Panc1 (cell line): ENCODE data around the gene PDK2. TPM values are rescaled to one million over a fixed set of nuclear protein-coding genes. Genes with fewer than 3 reads are reported as not detected.

Experiments
- ATAC-seq: fragments of 200-7000 bp; cut with Tn5 transposase; 2 replicates; pipeline ENCODE4 v1.9.1; 2020; ENCODE audit warnings: mild to moderate bottlenecking, moderate library complexity
- BruUV-seq: library from RNA; stranded (reverse); fragments of 400-500 nt; replicated peaks from 2 replicates; lab custom pipeline; 2021; lab: Mats Ljungman, UMichigan
- CTCF ChIA-PET: fragments of 300-600 bp; sonication (Branson Sonifier 250); formaldehyde crosslinking; loops from one replicate; lab custom pipeline; 2022; ENCODE audit warnings: antibody characterized with exemption; lab: Charles Lee
- POLR2A ChIA-PET: fragments of 300-600 bp; sonication (Branson Sonifier 250); formaldehyde crosslinking; loops from one replicate; lab custom pipeline; 2022; ENCODE audit warnings: antibody characterized with exemption; lab: Charles Lee
- DNase-seq: peaks from one replicate; pipeline ENCODE4 v3.0.0-alpha.2; 2010; ENCODE audit warnings: low read depth, low spot score
- H3K27ac ChIP-seq: 2 replicates; pipeline ENCODE4 v1.5.1; 2011; ENCODE audit warnings: mild to moderate bottlenecking, low read length, inconsistent platforms
- H3K27me3 ChIP-seq: fragments of 200-500 bp; sonication (Bioruptor generic); 2 replicates; pipeline ENCODE4 v1.6.0; 2014; ENCODE audit warnings: low read length, inconsistent platforms; ENCODE audit not compliant: control insufficient read depth, insufficient read depth
- H3K36me3 ChIP-seq: fragments of 200-500 bp; sonication (Bioruptor generic); 2 replicates; pipeline ENCODE4 v1.5.1; 2014; ENCODE audit warnings: inconsistent platforms, mild to moderate bottlenecking, low read length, moderate library complexity; ENCODE audit not compliant: control insufficient read depth, insufficient read depth
- H3K4me1 ChIP-seq: 2 replicates; pipeline ENCODE4 v1.5.1; 2011; ENCODE audit warnings: inconsistent platforms, mild to moderate bottlenecking, low read length, moderate library complexity; ENCODE audit not compliant: control insufficient read depth, insufficient read depth
- H3K4me3 ChIP-seq, 2 experiments: 2 replicates each; pipeline ENCODE4 v1.5.1; 2011 to 2012; ENCODE audit warnings: low read depth in 2 of 2, low read length in 2 of 2, mild to moderate bottlenecking in 2 of 2, inconsistent platforms in 1 of 2, moderate library complexity in 1 of 2
- H3K9me3 ChIP-seq: fragments of 200-500 bp; sonication (Bioruptor generic); 2 replicates; pipeline ENCODE4 v1.5.1; 2014; ENCODE audit warnings: low read depth, mild to moderate bottlenecking, inconsistent platforms, low read length, moderate library complexity; ENCODE audit not compliant: control insufficient read depth, insufficient read depth
- POLR2AphosphoS5 ChIP-seq: IDR thresholded peaks from 2 replicates; pipeline ENCODE4 v1.6.1; 2012; ENCODE audit warnings: mild to moderate bottlenecking, low read depth, low read length, moderate library complexity
- SIN3A ChIP-seq: IDR thresholded peaks from 2 replicates; pipeline ENCODE4 v1.6.1; 2012; ENCODE audit warnings: low read depth, mild to moderate bottlenecking, low read length, moderate library complexity, borderline replicate concordance; ENCODE audit not compliant: insufficient read depth
- TCF7L2 ChIP-seq: IDR thresholded peaks from 2 replicates; pipeline ENCODE4 v1.6.1; 2011; ENCODE audit warnings: mild to moderate bottlenecking, low read depth, low read length, inconsistent platforms
- in situ Hi-C: cut with HindIII; loops from 2 replicates; pipeline ENCODE4 v1.10.0; 2016; ENCODE audit warnings: low sequenced_read_pairs, low pct_unique_long_range_greater_than_20kb
- intact Hi-C: fragments of 100-400 bp; cut with micrococcal nuclease; formaldehyde crosslinking; loops from one replicate; pipeline ENCODE4 v1.10.0; 2022; ENCODE audit not compliant: unreplicated experiment
- total RNA-seq: library from RNA; stranded (reverse); gene quantifications from one replicate; pipeline ENCODE4 v1.2.1, GENCODE V29; 2021; ENCODE audit not compliant: unreplicated experiment
- TF ChIP-seq, protein P1 (sequence below), 2 experiments: IDR thresholded peaks; 2 replicates each; pipeline ENCODE4 v1.6.1; 2011 to 2012; ENCODE audit warnings: low read depth in 2 of 2, control low read depth in 1 of 2, low read length in 1 of 2, mild to moderate bottlenecking in 1 of 2, moderate library complexity in 1 of 2; ENCODE audit not compliant: insufficient read depth in 1 of 2
- TF ChIP-seq, protein P2 (sequence below): fragments of 450-650 bp; IDR thresholded peaks from 2 replicates; pipeline ENCODE4 v1.5.1; 2017; ENCODE audit warnings: mild to moderate bottlenecking

The PDK2 gene
- total RNA-seq, 1 experiment from 2014 or later: 46.0 TPM

DNA sequence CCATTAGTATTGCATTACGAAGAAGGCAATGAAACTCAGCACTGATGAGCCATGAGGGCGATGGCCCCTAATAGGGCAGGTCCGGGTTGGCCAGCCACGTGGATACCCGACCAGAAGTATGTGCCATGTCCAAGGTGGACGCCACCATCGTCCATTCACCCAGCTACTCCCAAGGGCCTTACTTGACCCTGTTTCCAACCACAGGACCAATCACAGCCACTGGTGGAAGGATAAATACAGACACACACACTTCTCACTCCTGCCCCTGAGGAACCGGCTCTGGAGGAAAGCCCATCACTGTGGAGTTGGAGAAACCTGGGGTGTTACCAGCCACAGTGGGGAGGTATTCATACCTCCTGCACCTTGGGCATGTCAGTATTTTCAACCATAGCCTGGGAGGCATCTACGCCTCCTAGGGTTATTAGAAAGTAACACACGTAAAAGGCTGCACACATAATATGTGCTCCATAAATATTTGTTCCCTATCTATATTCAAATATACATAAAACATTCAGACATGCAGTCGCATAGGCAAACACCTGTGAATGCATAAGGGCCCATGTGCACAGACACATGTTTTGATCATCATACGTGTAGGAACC, 44.6 kb upstream of the PDK2 start:
- in situ Hi-C loops (no loop called here), intact Hi-C loops (no loop called here)
- Histone ChIP-seq H3K9me3 (no peaks in the 10 kb centered on the region), H3K4me3 (no peak overlapping the region), H3K36me3 (no peaks in the 10 kb centered on the region), H3K4me1 (peaks cover 82% of the 10 kb centered on the region), H3K27me3 (no peaks in the 10 kb centered on the region), H3K27ac (peak overlapping the region; percentile 99)
- TF ChIP-seq POLR2AphosphoS5: no peak
- TF ChIP-seq TCF7L2: no peak
- TF ChIP-seq, protein P1, sequence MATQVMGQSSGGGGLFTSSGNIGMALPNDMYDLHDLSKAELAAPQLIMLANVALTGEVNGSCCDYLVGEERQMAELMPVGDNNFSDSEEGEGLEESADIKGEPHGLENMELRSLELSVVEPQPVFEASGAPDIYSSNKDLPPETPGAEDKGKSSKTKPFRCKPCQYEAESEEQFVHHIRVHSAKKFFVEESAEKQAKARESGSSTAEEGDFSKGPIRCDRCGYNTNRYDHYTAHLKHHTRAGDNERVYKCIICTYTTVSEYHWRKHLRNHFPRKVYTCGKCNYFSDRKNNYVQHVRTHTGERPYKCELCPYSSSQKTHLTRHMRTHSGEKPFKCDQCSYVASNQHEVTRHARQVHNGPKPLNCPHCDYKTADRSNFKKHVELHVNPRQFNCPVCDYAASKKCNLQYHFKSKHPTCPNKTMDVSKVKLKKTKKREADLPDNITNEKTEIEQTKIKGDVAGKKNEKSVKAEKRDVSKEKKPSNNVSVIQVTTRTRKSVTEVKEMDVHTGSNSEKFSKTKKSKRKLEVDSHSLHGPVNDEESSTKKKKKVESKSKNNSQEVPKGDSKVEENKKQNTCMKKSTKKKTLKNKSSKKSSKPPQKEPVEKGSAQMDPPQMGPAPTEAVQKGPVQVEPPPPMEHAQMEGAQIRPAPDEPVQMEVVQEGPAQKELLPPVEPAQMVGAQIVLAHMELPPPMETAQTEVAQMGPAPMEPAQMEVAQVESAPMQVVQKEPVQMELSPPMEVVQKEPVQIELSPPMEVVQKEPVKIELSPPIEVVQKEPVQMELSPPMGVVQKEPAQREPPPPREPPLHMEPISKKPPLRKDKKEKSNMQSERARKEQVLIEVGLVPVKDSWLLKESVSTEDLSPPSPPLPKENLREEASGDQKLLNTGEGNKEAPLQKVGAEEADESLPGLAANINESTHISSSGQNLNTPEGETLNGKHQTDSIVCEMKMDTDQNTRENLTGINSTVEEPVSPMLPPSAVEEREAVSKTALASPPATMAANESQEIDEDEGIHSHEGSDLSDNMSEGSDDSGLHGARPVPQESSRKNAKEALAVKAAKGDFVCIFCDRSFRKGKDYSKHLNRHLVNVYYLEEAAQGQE (IDR thresholded peaks at IDR 0.05; ENCODE audit: insufficient read depth in 1 of 2, low read depth in 2 of 2, low read length in 1 of 2): no peak
- TF ChIP-seq, protein P2, sequence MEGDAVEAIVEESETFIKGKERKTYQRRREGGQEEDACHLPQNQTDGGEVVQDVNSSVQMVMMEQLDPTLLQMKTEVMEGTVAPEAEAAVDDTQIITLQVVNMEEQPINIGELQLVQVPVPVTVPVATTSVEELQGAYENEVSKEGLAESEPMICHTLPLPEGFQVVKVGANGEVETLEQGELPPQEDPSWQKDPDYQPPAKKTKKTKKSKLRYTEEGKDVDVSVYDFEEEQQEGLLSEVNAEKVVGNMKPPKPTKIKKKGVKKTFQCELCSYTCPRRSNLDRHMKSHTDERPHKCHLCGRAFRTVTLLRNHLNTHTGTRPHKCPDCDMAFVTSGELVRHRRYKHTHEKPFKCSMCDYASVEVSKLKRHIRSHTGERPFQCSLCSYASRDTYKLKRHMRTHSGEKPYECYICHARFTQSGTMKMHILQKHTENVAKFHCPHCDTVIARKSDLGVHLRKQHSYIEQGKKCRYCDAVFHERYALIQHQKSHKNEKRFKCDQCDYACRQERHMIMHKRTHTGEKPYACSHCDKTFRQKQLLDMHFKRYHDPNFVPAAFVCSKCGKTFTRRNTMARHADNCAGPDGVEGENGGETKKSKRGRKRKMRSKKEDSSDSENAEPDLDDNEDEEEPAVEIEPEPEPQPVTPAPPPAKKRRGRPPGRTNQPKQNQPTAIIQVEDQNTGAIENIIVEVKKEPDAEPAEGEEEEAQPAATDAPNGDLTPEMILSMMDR: no peak
- no peak for TF ChIP-seq SIN3A
- DNase-seq: no peak
- no TSS peak for BruUV-seq
- ATAC-seq: peak; percentile 8
- ChIA-PET POLR2A (no interaction called here), CTCF (no interaction called here)

- no TSS peak for BruUV-seq
- Histone ChIP-seq H3K36me3 (no peaks in the 10 kb centered on the region; the same call in 1 of the 2 replicates), H3K4me1 (peaks cover 81% of the 10 kb centered on the region), H3K4me3 (no peak overlapping the region), H3K9me3 (no peaks in the 10 kb centered on the region), H3K27ac (peak overlapping the region; percentile 99), H3K27me3 (no peaks in the 10 kb centered on the region)
- in situ Hi-C loops (no loop called here), intact Hi-C loops (no loop called here)
- peak; percentile 85 for DNase-seq
- ATAC-seq: peak; percentile 74
- ChIA-PET POLR2A (no interaction called here), CTCF (no interaction called here)
- TF ChIP-seq TCF7L2 (no peak; the same call in 1 of the 2 replicates), POLR2AphosphoS5 (peak; percentile 81)
Measured at GRCh38 chr17:50051082-50051576, 44.0 kb upstream of the PDK2 start.

DNA sequence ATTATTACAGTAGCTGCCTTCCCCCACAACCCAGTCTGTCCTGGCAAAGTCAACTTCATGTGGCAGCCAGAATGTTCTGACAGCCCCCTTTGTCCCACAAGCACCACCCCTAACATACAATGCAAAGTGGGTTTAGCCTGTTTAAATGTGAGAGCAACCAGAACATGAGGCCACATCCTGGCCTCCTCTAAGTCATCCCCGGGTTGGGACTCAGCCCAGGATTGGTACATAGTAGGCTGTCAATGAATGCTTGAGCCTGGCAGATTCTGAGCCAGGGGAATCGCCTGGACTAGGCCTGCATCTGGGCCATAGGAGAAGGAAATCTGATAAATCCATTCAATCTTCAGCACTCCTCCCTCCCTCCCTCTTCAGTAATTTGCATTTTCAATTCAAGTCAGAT, 43.5 kb upstream of the PDK2 start:
- no peak overlapping the region for H3K4me3 ChIP-seq
- H3K9me3 ChIP-seq: no peaks in the 10 kb centered on the region
- in situ Hi-C loops: no loop called here
- no peak for TF ChIP-seq POLR2AphosphoS5
- TF ChIP-seq, protein P1 (IDR thresholded peaks at IDR 0.05; ENCODE audit: insufficient read depth in 1 of 2, low read depth in 2 of 2, low read length in 1 of 2): no peak
- TF ChIP-seq SIN3A: no peak
- TF ChIP-seq TCF7L2: no peak
- TF ChIP-seq, protein P2: no peak
- H3K27ac ChIP-seq: peak overlapping the region; percentile 99
- intact Hi-C loops: no loop called here
- DNase-seq (no peak), ATAC-seq (no peak)
- no peaks in the 10 kb centered on the region for H3K27me3 ChIP-seq
- POLR2A ChIA-PET: interaction anchor here (0.6 kb wide), 1 partner anchor 8 kb away, joined by 6 read pairs; no protein-coding TSS in a partner anchor
- peaks cover under 1% of the 10 kb centered on the region; the same call in 1 of the 2 replicates for H3K36me3 ChIP-seq
- CTCF ChIA-PET: no interaction called here
- no TSS peak for BruUV-seq
- H3K4me1 ChIP-seq: peaks cover 76% of the 10 kb centered on the region
